ENCODE results near the gene GRK5. TPM values are rescaled to one million over a fixed set of nuclear protein-coding genes. Genes with fewer than 3 reads are reported as not detected.

Gene GRK5
- total RNA-seq, 1 experiment from 2014 or later = 0.82 TPM

DNA sequence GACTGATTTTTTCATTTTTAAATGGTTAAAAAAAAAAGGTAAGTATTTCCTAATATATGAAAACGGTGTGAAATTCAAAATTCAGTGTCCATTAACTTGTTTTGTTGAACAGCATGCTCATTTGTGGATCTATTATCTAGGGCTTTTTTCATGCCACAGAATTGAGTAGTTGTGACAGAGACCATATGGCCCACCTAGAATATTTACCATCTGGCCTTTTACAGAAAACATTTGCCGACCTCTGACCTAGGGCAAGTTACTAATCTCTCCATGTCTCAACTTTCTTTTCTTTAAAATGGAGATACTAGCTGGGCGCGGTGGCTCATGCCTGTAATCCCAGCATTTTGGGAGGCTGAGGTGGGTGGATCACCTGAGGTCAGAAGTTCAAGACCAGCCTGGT is 41.3 kb downstream of the GRK5 start:
- TF ChIP-seq CTCF (IDR thresholded peaks at IDR 0.05; ENCODE audit: unreplicated experiment) = no peak
- Mint-ChIP-seq H3K27me3 (ENCODE audit: insufficient read depth, unreplicated experiment) (no peaks in the 10 kb centered on the region), H3K9me3 (ENCODE audit: unreplicated experiment) (no peaks in the 10 kb centered on the region), H3K4me3 (ENCODE audit: unreplicated experiment) (no peak overlapping the region), H3K27ac (ENCODE audit: low read depth, unreplicated experiment) (no peak overlapping the region), H3K36me3 (ENCODE audit: insufficient read depth, unreplicated experiment) (peaks cover 6% of the 10 kb centered on the region), H3K4me1 (ENCODE audit: insufficient read depth, unreplicated experiment) (peaks cover 9% of the 10 kb centered on the region)
- no TSS peak for BruUV-seq (replicated peaks)
- intact Hi-C loops (cut with micrococcal nuclease) = no loop called here
- no peak for DNase-seq (ENCODE audit: unreplicated experiment)
- ChIA-PET POLR2A (no interaction called here), CTCF (no interaction called here)

DNA sequence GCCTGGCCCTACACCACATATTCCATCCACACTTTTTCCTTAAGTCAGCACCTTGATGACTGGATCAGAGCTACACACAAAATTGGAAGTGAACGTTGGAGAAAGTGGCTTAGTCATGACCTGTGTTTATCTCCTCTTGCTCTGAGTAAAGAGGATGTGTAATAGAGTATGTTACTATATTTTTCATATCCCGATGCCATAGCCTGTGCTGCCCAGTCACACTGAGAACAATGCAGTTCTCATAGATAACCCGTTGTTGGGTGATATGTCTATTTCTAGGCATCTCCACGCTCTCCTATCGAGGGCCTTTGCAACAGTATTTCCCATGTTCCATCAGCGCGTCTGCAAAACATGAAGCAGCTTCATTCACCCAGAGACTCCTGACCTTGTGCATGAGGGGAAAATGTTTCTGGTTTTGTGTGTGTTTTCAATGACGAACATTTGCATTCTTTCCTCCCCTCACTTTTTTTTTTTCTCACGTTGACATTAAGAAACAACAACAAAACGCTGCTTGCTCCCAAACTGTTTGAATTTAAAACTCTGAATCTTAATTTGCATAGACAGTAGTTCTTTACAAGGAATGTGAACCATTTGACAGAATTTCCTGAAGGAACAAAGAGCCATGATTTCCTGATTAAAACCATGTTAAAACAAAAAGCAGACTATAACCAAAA is 43.4 kb downstream of the GRK5 start:
- no peaks in the 10 kb centered on the region for H3K9me3 Mint-ChIP-seq (ENCODE audit: unreplicated experiment)
- H3K4me1 Mint-ChIP-seq (ENCODE audit: insufficient read depth, unreplicated experiment) = peaks cover 25% of the 10 kb centered on the region
- CTCF ChIA-PET = interaction anchor here (0.5 to 0.7 kb wide), 3 partner anchors 36 to 379 kb away, joined by 3 to 4 read pairs (median 3); no protein-coding TSS in a partner anchor

GRCh38 chr10:119251315-119251708 is 43.9 kb downstream of the GRK5 start:
- CTCF ChIA-PET = interaction anchor here (0.7 kb wide), 1 partner anchor 36 kb away, joined by 3 read pairs; no protein-coding TSS in a partner anchor
- no peaks in the 10 kb centered on the region for H3K9me3 Mint-ChIP-seq (ENCODE audit: unreplicated experiment)

More for the DNA sequence above, 43.4 kb downstream of the GRK5 start:
- Mint-ChIP-seq H3K27me3 (ENCODE audit: insufficient read depth, unreplicated experiment) (no peaks in the 10 kb centered on the region), H3K27ac (ENCODE audit: low read depth, unreplicated experiment) (no peak overlapping the region), H3K4me3 (ENCODE audit: unreplicated experiment) (no peak overlapping the region), H3K36me3 (ENCODE audit: insufficient read depth, unreplicated experiment) (peaks cover 6% of the 10 kb centered on the region)
- POLR2A ChIA-PET = interaction anchor here (0.6 to 1.0 kb wide), 3 partner anchors 16 to 1317 kb away, joined by 3 read pairs; no protein-coding TSS in a partner anchor
- no TSS peak for BruUV-seq (replicated peaks)
- intact Hi-C loops (cut with micrococcal nuclease) = loop anchor here (5.0 kb wide), 1 partner anchor 43 kb away; the partner anchor contains the start of gene GRK5
- TF ChIP-seq CTCF (IDR thresholded peaks at IDR 0.05; ENCODE audit: unreplicated experiment) = no peak
- peak; percentile 52 for DNase-seq (ENCODE audit: unreplicated experiment)

More at GRCh38 chr10:119251315-119251708, 43.9 kb downstream of the GRK5 start:
- Mint-ChIP-seq H3K4me3 (ENCODE audit: unreplicated experiment) (no peak overlapping the region), H3K36me3 (ENCODE audit: insufficient read depth, unreplicated experiment) (peaks cover 8% of the 10 kb centered on the region), H3K27me3 (ENCODE audit: insufficient read depth, unreplicated experiment) (no peaks in the 10 kb centered on the region), H3K27ac (ENCODE audit: low read depth, unreplicated experiment) (no peak overlapping the region), H3K4me1 (ENCODE audit: insufficient read depth, unreplicated experiment) (peaks cover 25% of the 10 kb centered on the region)
- POLR2A ChIA-PET = interaction anchor here (0.7 to 1.0 kb wide), 2 partner anchors 59 to 1317 kb away, joined by 3 read pairs; no protein-coding TSS in a partner anchor
- no peak for DNase-seq (ENCODE audit: unreplicated experiment)
- BruUV-seq (replicated peaks) = no TSS peak
- no peak for TF ChIP-seq CTCF (IDR thresholded peaks at IDR 0.05; ENCODE audit: unreplicated experiment)
- intact Hi-C loops (cut with micrococcal nuclease) = loop anchor here (5.0 kb wide), 1 partner anchor 44 kb away; the partner anchor contains the start of gene GRK5
